ENCODE data around the gene PHOX2A.

The PHOX2A gene

DNA sequence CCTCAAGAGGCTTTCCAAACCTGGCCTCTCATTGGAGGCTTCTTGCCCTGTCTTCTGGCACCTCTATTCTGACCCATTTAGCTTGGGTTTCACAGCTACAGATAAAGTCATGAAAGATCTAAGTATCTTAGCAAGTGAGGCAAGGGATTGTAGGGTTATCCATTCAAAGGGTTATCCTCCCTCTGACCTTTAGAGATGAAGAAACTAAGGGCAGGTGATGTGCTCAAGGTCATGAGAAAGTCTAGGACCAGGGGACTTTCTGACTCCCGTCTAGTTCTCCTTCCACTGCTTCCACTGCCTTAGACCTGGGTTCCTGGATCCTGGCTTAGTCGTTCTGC, 7.2 kb downstream of the PHOX2A start:
- in situ Hi-C loops (cut with HindIII; ENCODE audit: low pct_unique_long_range_greater_than_20kb, low sequenced_read_pairs): no loop called here
- DNase-seq (ENCODE audit: low read depth in 1 of 2, low spot score in 1 of 2): no peak
- TF ChIP-seq JUND (IDR thresholded peaks at IDR 0.05; ENCODE audit: low read depth): no peak

DNA sequence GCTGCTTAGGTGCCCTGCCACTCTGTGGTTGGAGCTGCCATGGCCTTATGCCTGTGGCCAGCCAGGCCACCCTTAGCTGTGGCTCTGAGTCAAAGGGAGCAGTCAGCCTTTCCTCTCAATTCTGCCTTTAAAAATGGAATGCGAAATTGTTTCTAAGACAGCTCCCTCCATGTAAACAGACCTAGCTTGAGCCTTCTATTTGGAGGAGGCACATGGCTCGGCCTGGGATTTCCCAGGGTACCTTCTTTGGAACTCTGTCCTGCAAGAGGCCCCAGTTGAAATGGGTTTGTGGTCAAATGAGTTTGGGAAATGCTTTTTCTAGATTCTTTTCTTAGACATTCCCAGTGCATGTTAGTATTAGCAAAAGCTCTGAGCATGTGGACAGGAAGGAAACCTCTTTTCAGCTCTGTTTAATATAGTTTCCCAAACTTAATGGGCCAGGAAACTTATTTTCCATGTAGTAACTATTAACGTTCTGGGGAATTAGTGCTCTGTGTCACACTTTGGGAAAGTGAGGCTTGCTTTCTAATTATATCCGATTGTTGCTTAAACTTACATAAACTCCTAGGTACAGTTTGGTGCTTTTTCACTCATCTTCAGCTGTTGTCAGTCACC, 7.8 kb downstream of the PHOX2A start:
- no peak for DNase-seq (ENCODE audit: low read depth in 1 of 2, low spot score in 1 of 2)
- no peak for TF ChIP-seq JUND (IDR thresholded peaks at IDR 0.05; ENCODE audit: low read depth)
- in situ Hi-C loops (cut with HindIII; ENCODE audit: low pct_unique_long_range_greater_than_20kb, low sequenced_read_pairs): no loop called here

DNA sequence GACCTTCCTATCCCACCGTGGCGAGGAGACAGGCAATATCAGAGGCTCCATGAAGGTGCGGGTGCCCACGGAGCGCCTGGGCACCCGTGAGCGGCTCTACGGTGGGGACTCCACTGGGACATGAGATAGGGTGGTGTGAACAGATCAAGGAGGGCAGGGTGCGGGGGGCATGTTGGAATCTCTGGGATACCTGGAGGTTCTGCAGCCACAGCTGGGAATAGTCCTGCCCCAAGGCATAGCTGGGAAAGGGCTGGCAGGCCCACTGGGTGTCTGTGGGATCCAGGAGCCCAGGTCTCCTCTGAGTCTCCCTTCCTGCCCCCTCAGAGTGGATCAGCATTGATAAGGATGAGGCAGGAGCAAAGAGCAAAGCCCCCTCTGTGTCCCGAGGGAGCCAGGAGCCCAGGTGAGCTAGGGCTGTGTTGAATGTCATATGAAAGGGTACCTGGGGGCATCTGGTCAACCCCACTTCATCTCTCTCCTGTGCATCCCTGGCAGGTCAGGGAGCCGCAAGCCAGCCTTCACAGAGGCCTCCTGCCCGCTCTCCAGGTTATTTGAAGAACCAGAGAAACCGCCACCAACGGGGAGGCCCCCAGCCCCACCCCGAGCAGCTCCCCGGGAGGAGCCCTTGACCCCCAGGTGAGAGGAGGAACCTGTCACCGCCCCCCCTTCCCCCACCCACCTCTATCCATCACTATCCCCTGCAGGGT, 8.5 kb downstream of the PHOX2A start:
- DNase-seq (ENCODE audit: low read depth in 1 of 2, low spot score in 1 of 2): no peak
- in situ Hi-C loops (cut with HindIII; ENCODE audit: low pct_unique_long_range_greater_than_20kb, low sequenced_read_pairs): no loop called here
- no peak for TF ChIP-seq JUND (IDR thresholded peaks at IDR 0.05; ENCODE audit: low read depth)

DNA sequence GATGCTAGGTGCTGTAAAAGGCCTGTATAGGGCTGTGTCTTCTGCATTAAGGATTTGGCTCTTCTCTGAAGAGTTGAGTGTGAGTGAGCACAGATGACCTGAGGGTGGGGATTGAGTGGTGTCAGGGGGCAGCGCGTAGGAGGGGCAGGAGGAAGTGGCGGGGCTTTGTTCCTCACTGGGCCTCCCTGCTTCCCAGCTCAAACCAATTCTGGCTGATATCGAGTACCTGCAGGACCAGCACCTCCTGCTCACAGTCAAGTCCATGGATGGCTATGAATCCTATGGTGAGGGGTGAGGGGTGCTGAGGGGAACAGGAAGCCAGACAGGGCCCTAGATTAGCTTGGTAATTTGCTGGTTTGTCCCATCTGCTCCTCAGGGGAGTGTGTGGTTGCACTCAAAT, 9.1 kb downstream of the PHOX2A start:
- TF ChIP-seq JUND (IDR thresholded peaks at IDR 0.05; ENCODE audit: low read depth): no peak
- in situ Hi-C loops (cut with HindIII; ENCODE audit: low pct_unique_long_range_greater_than_20kb, low sequenced_read_pairs): no loop called here
- no peak for DNase-seq (ENCODE audit: low read depth in 1 of 2, low spot score in 1 of 2)

DNA sequence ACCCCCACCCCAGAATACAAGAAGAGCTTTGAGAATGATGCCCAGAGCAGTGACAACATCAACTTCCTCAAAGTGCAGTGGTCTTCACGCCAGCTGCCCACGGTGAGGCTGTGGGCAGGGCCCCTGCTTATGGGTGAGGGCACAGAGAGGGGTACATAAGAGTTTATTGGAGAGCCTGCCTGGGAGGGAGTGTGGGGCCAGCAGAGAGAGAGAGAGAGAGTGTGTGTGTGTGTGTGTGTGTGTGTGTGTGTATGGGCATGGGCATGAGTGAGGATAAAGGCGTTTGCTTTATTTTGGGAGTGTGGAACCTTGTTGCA, 9.5 kb downstream of the PHOX2A start:
- no peak for TF ChIP-seq JUND (IDR thresholded peaks at IDR 0.05; ENCODE audit: low read depth)
- DNase-seq (ENCODE audit: low read depth in 1 of 2, low spot score in 1 of 2): no peak
- in situ Hi-C loops (cut with HindIII; ENCODE audit: low pct_unique_long_range_greater_than_20kb, low sequenced_read_pairs): no loop called here

DNA sequence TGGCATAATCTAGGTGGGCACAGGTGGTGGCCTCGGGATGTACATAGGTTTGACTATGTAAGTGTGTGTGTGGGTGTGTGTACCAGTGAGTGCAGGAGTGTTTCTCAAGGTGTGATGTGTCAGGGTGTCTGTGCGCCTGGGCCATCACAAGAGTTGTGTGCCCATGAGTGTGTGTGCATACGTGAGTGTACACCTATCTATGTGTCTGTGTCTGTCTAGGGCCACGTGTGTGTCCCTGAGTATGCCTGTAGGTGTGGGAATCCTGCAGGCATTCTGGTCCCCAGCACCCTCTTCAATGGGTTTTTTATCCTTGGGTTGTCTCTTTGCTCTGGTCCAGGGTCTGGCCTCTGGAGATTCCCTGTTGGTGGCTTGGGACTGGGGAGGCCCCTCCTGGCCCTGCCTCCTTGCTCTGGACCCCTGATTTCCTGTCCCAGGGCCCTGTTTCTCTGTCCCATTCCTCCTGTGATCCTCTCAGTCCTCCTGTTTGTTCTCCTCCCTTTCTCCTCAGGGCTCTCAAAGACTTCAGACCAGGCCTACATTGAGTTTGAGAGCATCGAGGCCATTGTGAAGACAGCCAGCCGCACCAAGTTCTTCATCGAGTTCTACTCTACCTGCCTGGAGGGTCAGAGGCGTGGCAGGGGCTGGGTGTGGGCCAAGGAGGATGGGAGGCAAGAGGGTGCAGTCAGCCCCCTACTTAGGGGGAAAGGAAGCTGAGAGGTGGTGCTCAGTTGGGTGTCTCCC, 10.0 kb downstream of the PHOX2A start:
- in situ Hi-C loops (cut with HindIII; ENCODE audit: low pct_unique_long_range_greater_than_20kb, low sequenced_read_pairs): no loop called here
- no peak for TF ChIP-seq JUND (IDR thresholded peaks at IDR 0.05; ENCODE audit: low read depth)
- DNase-seq (ENCODE audit: low read depth in 1 of 2, low spot score in 1 of 2): no peak

DNA sequence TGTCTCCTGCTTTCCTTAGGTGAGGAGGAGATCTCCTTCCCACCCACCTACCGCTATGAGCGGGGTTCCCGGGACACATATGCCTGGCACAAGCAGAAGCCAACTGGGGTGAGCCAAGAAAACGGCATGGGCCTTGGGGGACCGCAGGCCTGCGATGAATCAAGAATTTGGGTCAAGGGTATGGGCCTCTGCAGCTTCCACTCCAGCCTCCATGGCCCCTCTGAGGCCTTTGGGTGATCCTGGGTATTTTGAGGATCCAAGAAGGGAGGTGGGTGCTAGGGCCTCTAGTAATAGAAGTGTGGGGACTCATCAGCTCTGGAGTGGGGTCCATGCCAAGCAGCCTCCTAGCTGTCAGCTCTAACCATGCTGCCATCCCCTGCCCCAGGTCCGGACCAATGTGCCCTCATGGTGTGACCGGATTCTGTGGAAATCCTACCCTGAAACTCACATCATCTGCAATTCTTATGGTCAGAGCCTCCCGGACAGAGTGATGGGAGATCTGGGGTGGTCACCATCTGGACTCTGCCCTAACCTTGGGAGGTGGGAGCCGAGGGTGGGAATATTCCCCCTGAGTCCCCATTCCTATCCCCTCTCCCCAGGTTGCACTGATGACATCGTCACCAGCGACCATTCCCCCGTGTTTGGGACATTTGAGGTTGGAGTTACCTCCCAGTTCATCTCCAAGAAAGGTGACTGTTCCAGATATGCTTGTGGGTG, 10.8 kb downstream of the PHOX2A start:
- no peak for DNase-seq (ENCODE audit: low read depth in 1 of 2, low spot score in 1 of 2)
- in situ Hi-C loops (cut with HindIII; ENCODE audit: low pct_unique_long_range_greater_than_20kb, low sequenced_read_pairs): no loop called here
- TF ChIP-seq JUND (IDR thresholded peaks at IDR 0.05; ENCODE audit: low read depth): no peak

DNA sequence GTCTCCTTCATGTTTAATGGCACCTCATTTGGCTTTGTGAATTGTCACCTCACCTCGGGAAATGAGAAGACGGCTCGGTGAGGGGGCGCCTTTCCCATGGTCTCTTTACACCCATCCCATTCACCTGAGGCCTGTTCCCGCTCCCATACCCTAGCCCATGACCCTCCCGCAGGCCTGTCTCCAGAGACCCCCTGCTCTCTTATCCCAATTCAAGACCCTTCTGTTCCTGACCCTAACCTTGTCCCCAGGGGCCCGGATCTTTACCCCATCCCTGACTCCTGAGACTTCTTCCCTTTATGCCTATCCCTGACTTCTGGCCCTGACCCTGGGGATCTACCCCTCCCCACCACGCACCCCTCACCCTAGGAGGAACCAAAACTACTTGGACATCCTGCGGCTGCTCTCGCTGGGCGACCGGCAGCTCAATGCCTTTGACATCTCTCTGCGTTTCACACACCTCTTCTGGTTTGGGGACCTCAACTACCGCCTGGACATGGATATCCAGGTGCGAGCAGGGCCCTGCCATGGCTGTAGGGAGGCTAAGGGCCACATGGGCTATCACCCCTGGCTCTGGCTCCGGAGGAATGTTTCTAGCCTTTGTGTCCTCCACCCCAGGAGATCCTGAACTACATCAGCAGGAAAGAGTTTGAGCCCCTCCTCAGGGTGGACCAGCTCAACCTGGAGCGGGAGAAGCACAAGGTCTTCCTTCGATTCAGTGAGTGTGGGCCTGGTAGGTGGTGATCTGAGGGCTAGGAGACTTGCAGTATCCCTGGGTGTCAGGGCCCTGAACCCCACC, 11.5 kb downstream of the PHOX2A start:
- TF ChIP-seq JUND (IDR thresholded peaks at IDR 0.05; ENCODE audit: low read depth): no peak
- in situ Hi-C loops (cut with HindIII; ENCODE audit: low pct_unique_long_range_greater_than_20kb, low sequenced_read_pairs): no loop called here
- no peak for DNase-seq (ENCODE audit: low read depth in 1 of 2, low spot score in 1 of 2)

DNA sequence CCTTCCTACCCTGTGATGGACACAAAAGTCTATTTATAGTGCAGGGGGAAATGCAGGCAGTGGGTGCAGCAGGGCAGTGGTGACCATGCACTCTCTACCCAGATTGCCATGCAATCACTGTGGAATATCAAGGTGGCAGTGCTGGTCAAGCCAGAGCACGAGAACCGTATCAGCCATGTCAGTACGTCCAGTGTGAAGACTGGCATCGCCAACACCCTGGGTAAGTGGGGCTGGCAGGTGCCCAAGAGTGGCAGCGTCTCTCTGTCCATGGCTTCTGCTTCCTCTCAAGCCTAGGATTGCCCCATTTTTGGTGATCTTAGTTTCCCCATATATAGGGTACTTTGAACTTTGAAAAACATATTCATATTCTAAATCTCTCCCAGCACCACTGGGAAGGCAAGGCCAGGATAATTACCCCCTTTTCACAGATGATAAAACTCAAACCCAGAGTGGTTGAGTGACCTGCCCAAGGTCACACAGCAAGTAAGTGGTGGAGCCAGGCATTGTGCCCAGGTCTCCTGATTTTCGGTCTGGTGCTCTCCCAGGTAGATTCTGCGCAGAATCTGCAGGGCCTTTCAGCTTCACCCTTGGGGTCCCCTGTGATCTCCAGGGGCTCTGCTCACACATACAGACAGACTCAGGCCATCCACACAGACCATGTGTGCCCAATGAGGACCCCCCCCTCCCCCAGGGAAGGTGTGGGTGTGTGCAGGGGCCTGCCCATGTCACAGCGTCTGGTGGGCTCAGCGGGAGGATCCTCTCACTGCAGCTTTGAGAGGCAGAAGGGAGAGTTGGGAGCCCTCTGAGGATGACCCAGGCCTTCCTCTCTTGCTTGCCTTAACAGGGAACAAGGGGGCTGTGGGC, 12.3 kb downstream of the PHOX2A start:
- no peak for TF ChIP-seq JUND (IDR thresholded peaks at IDR 0.05; ENCODE audit: low read depth)
- DNase-seq (ENCODE audit: low read depth in 1 of 2, low spot score in 1 of 2): no peak

DNA sequence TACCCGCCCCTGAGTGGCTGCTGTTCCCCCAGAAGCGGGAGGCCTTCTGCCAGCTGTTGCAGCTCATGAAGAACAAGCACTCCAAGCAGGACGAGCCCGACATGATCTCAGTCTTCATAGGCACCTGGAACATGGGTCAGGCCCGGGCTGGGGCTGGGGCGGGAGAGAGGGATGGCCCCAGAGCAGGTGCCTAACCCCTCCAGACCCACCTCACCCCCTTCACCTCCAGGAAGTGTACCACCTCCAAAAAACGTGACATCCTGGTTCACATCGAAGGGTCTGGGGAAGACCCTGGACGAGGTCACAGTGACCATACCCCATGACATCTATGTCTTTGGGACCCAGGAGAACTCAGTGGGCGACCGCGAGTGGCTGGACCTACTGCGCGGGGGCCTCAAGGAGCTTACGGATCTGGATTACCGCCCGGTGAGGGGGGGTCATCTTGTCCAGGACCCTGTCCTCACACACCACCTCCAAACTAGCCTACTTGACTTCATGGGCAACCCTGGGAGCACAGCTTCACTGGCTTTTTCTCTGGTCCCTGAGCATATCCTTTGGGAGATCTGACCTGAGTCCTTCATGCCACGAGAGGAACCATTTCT, 13.1 kb downstream of the PHOX2A start:
- DNase-seq (ENCODE audit: low read depth in 1 of 2, low spot score in 1 of 2): no peak
- TF ChIP-seq JUND (IDR thresholded peaks at IDR 0.05; ENCODE audit: low read depth): no peak
- in situ Hi-C loops (cut with HindIII; ENCODE audit: low pct_unique_long_range_greater_than_20kb, low sequenced_read_pairs): no loop called here

More for the DNA sequence above, 12.3 kb downstream of the PHOX2A start:
- in situ Hi-C loops (cut with HindIII; ENCODE audit: low pct_unique_long_range_greater_than_20kb, low sequenced_read_pairs): no loop called here

All from T47D (cell line).